SH-SY5Y (cell line): ENCODE measurements around the gene SULT4A1.
A peak's percentile ranks its signal among the peaks of the same experiment; 100 is the strongest.

Experiments used
- GATA2 ChIP-seq: IDR thresholded peaks from 2 replicates; pipeline ENCODE4 v1.6.1; 2011; ENCODE audit warnings: mild to moderate bottlenecking, low read depth, low read length
- GATA3 ChIP-seq: IDR thresholded peaks from 2 replicates; pipeline ENCODE4 v1.6.1; 2011; ENCODE audit warnings: low read depth, mild to moderate bottlenecking, low read length, moderate library complexity

SULT4A1 gene

GRCh38 chr22:43823911-43824665 lies 38.2 kb downstream of the SULT4A1 start:
- TF ChIP-seq GATA3 (no peak), GATA2 (no peak)

DNA sequence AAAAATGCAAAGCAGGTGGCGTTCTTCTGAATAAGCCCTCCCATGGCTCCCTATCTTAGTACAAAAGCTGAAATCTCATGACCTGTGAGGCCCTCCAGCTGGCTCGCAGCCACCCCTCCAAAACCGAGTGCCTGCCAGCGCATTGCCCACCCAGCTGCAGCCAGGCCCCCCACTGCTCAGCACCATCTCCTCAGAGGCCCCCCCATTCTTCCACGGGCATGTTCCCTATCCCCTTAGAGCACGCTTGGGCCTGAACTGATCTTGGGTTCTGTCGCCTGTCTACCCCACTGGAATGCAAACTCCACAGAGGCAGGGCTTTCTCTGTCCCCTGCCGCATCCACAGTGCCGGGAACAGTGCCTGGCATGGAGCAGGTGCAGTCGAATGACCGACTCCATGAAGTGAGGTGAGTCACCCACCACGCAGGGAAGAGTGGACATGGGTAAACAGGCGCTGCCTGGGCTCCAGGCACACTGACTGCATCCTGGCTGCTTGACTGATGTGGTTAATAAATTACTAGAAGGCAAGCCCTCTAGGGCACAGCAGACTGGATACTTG lies 38.9 kb downstream of the SULT4A1 start:
- TF ChIP-seq GATA3 (no peak), GATA2 (no peak)

DNA sequence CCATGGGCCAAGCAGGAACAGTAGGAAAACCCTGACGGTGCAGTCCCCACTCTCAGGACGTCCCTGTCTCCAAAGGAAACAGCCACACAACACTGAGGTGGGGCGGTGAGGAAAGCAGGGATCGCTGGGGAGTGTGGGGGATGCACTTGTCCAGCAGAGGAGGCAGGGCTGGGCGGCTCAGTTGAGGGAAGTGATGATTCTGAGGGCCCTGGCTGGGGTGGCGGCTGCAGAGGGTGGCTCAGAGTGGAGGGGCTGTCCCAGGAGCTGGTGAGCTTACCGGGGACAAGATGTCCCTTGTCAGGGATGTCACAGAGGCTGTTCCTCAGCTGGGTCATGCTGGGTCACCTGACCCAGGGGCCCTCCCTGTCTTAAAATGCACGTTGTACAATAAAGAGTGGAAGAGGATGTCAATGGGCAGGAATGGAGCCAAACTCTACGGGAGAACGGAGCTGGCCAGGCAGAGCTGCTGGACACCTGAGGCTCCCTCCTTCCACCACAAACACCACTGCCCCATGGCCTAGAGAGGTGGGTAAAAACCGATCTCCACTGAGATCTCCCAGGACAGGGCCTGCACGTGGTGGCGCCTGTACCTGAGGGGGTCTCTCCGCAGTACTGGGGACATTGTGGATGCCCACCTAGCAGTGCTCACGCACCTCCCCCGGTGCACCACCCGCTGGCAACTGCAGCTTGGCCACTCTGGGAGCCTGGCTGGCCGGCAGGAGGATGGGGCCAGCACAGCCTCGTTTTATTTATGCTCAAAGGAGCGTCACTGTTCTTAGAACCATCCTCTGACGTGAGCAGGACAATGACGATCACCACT lies 40.5 kb downstream of the SULT4A1 start:
- TF ChIP-seq GATA3 = no peak
- no peak for TF ChIP-seq GATA2

DNA sequence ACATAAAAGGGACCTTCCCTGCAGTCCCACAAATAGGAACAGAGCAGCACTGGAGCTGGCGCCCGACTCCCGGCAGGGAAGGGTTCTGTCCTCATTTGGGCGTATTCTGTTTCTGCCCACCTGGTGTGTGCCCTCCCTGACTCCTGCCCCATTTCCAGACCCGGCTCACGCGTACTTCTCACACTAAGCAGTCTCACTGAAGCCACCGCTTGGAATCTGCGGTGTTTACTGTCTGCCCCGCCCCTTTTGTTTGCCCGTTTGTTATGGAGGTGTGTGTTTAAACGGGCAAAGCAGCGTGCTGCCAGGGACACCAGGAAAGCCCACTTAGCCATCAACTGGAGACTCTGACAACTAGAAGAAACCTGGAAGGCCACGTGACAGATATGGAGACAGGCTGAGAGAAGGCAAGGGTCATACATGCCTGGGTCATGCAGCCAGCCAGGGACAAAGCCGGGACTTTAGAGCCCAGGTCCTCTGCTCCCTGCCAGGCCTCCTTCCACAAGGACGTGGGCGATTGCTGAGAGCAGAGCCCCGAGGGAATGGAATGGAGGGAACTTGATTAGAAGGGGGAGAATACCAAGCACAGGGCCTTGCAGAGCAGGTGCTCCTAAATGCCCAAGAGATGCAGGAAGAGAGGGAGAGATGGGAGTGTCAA lies 41.5 kb downstream of the SULT4A1 start:
- no peak for TF ChIP-seq GATA3
- no peak for TF ChIP-seq GATA2

GRCh38 chr22:43819931-43820640 lies 42.2 kb downstream of the SULT4A1 start:
- TF ChIP-seq GATA2 (no peak), GATA3 (no peak)

DNA sequence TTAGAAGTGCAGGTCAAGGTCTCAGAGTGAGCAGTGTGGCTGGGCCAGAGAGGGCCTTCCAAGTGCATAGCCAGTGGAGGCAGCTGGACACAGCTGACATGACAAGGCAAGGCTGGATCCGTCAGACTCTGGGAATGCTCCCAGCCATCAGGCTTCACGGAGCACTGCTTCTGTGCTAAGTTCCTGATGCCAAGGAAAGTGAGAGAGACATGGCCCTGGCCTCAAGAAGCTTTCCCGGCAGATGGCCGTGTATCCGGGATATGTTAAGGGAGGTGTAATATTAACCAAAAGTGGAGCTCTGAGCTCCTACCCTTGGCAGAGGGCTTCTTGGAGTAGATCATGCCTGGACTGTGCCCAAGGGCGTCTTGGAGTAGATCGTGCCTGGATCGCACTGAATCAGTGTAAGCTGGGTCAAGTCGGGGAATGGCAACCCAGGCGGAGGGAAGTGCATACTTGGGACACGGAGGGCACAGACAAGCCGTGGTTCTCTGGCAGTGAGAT lies 42.8 kb downstream of the SULT4A1 start:
- no peak for TF ChIP-seq GATA2
- no peak for TF ChIP-seq GATA3

- TF ChIP-seq GATA3 (no peak), GATA2 (no peak)
These were observed 43.3 kb downstream of the SULT4A1 start for GRCh38 chr22:43818981-43819380.

DNA sequence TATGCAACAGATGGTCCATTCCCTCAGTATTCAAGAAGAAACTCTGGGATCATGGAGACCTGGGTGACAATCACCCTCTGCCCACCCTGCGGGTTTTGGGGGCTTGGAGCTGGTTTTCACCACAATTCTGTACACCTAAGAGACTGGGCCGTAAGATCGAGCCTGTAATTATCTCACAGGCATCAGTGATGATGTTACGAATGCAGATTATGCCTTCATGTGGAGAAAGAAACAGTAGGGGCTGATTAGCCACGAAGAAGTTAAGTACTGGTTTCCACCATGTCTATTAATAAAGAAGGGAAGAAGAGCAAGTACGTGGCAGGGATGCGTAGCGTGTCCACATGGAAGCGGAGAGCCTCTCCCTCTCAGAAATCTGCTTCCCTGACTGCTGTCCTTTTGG lies 44.9 kb downstream of the SULT4A1 start:
- TF ChIP-seq GATA3 (no peak), GATA2 (no peak)

DNA sequence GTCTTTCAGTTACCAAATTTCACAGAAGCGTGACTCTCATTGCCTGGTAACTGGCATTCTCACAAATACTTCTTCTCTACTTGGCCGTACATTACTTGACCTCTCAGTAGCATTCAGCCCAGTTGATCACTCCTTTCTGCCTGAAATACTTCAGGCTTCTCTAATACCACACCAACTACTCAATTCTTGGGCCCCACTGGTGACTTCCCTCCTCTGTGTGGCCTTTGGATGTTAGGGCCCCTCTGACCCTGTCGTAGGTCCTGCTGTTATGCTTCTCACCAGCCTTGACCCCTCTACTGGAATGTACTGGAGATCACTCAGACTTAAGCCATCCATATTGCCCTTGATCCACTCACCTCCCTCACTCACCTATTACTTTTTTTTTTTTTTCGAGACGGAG lies 48.0 kb downstream of the SULT4A1 start:
- no peak for TF ChIP-seq GATA2
- TF ChIP-seq GATA3 = no peak

- TF ChIP-seq GATA2 = no peak
These were observed 49.4 kb downstream of the SULT4A1 start for GRCh38 chr22:43812890-43813289.

DNA sequence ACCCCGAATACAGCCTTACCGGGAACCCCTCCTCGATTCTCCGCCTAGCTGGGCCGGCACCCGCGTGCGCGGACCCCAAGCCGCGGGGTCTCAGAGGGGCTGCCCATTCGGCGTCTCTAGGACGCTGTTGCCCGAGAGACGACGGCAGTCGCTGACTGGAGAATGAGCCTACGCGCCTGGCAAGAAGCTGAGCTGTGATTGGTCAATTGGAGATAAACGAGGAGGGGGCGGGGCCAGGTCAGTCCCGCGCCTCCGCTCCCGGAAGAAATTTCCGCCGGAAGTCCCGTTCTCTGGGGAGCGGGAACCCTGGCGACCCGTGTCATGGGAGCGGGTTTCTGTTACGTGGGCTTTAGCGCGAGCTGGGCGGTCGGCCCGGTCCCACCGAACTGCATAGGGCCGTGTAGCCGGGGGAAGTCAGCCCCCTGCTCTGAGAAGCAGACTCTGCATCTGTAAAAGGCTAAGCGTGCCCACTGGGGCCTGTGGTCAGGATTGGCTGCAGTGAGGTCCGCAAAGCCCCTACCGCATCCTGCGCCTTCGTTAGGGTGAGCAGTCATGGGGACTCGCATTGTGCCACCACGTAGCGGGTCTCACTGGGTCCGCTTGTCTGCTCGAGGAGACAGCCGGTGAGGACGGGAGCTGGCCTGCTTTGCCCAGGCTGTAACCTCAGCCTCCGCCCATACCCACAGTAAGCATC lies 50.0 kb downstream of the SULT4A1 start, which contains the start of gene EFCAB6:
EFCAB6 (minus strand) TSS at position 157 of the 694 bp plus-strand sequence. CDS start 29,987 bp downstream, outside the sequence.
- TF ChIP-seq GATA2 (peak; percentile 33; the same call in 1 of the 2 replicates), GATA3 (no peak)

- no peak for TF ChIP-seq GATA3
- no peak for TF ChIP-seq GATA2
These were observed 50.5 kb downstream of the SULT4A1 start for GRCh38 chr22:43811777-43812148.
